Astrocyte (in vitro differentiated cells and primary cell): Measurements from ENCODE around the gene FMN1. TPM values are rescaled to one million over a fixed set of nuclear protein-coding genes. Genes with fewer than 3 reads are reported as not detected.

Experiments used
- DNase-seq: peaks from one replicate; pipeline ENCODE4 v3.0.0-alpha.2; 2010; ENCODE audit warnings: low read depth
- FAIRE-seq: peaks from 2 replicates; lab custom pipeline; 2011; peaks lifted over from hg19 to GRCh38; lab: Jason Lieb, UNC
- H2AFZ ChIP-seq: 2 replicates; pipeline ENCODE4 v1.6.0; 2012; ENCODE audit warnings: low read depth, low read length, inconsistent platforms
- H3K27ac ChIP-seq: 2 replicates; pipeline ENCODE4 v1.5.1; 2011; ENCODE audit warnings: low read depth, low read length, inconsistent platforms
- H3K27me3 ChIP-seq: 2 replicates; pipeline ENCODE4 v1.6.0; 2011; ENCODE audit warnings: low read length, inconsistent platforms; ENCODE audit not compliant: insufficient read depth
- H3K36me3 ChIP-seq: 2 replicates; pipeline ENCODE4 v1.5.1; 2011; ENCODE audit warnings: low read length, inconsistent platforms; ENCODE audit not compliant: insufficient read depth
- H3K4me1 ChIP-seq: 2 replicates; pipeline ENCODE4 v1.5.1; 2011; ENCODE audit warnings: low read length, inconsistent platforms; ENCODE audit not compliant: insufficient read depth
- H3K4me2 ChIP-seq: 2 replicates; pipeline ENCODE4 v1.6.0; 2012; ENCODE audit warnings: low read length, inconsistent platforms
- H3K4me3 ChIP-seq: 2 replicates; pipeline ENCODE4 v1.5.1; 2011; ENCODE audit warnings: low read depth, mild to moderate bottlenecking, low read length, inconsistent platforms; ENCODE audit not compliant: insufficient read depth
- H3K79me2 ChIP-seq: 2 replicates; pipeline ENCODE4 v1.6.0; 2012; ENCODE audit warnings: mild to moderate bottlenecking, low read length, inconsistent platforms; ENCODE audit not compliant: insufficient read depth
- H3K9ac ChIP-seq: 2 replicates; pipeline ENCODE4 v1.6.0; 2012; ENCODE audit warnings: mild to moderate bottlenecking, low read length, inconsistent platforms
- H3K9me3 ChIP-seq: 2 replicates; pipeline ENCODE4 v1.5.1; 2012; ENCODE audit warnings: low read depth, mild to moderate bottlenecking, low read length, inconsistent platforms; ENCODE audit not compliant: insufficient read depth
- H4K20me1 ChIP-seq: 2 replicates; pipeline ENCODE4 v1.6.0; 2012; ENCODE audit warnings: low read length, inconsistent platforms; ENCODE audit not compliant: insufficient read depth
- H3K27ac Mint-ChIP-seq: one replicate; pipeline ENCODE4 v1.8.0; 2021; ENCODE audit warnings: mild to moderate bottlenecking, mixed read lengths; ENCODE audit not compliant: unreplicated experiment
- H3K27me3 Mint-ChIP-seq: one replicate; pipeline ENCODE4 v1.8.0; 2021; ENCODE audit warnings: low read depth, mixed read lengths; ENCODE audit not compliant: unreplicated experiment
- H3K36me3 Mint-ChIP-seq: one replicate; pipeline ENCODE4 v1.8.0; 2021; ENCODE audit warnings: low read depth, mixed read lengths; ENCODE audit not compliant: unreplicated experiment
- H3K4me1 Mint-ChIP-seq: one replicate; pipeline ENCODE4 v1.8.0; 2021; ENCODE audit warnings: low read depth, mixed read lengths; ENCODE audit not compliant: unreplicated experiment
- H3K4me3 Mint-ChIP-seq: one replicate; pipeline ENCODE4 v1.8.0; 2021; ENCODE audit warnings: mild to moderate bottlenecking, moderate library complexity, mixed read lengths; ENCODE audit not compliant: unreplicated experiment
- H3K9me3 Mint-ChIP-seq: one replicate; pipeline ENCODE4 v1.8.0; 2021; ENCODE audit warnings: mild to moderate bottlenecking, mixed read lengths; ENCODE audit not compliant: unreplicated experiment
- EZH2 ChIP-seq: IDR thresholded peaks from 2 replicates; pipeline ENCODE4 v1.6.1; 2012; ENCODE audit warnings: mild to moderate bottlenecking, low read length, inconsistent platforms; ENCODE audit not compliant: insufficient read depth
- total RNA-seq: library from RNA; stranded (reverse); gene quantifications from 2 replicates; pipeline ENCODE4 v1.2.1, GENCODE V29; 2021
- TF ChIP-seq, protein P1 (sequence below): IDR thresholded peaks from 2 replicates; pipeline ENCODE4 v1.5.1; 2011; ENCODE audit warnings: low read depth, mild to moderate bottlenecking, inconsistent platforms, low read length, moderate library complexity; ENCODE audit not compliant: insufficient read depth

Gene FMN1
- total RNA-seq, 1 donor from 2014 or later, result 5.3 TPM

DNA sequence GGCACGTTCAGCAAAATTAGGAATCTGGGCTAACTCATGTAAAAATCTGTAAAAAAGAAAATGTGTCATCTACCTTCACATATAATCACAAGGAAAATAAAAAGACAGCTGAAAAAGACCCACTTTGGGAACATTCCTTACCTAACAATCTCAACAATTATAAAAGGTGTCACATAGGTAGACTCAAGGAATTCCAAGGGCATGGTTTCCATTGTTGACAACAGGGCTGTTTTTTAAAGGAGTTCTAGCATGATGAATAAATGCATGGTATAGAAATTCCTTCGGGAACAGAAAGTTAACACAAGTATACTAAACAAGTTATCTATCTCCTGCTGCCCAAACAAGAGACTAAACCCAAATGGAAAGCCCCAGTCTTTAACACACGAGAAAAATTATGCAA lies 292.5 kb downstream of the FMN1 start:
- no peaks in the 10 kb centered on the region for H3K27me3 Mint-ChIP-seq
- H3K27ac ChIP-seq, result no peak overlapping the region

GRCh38 chr15:32901192-32901591 lies 293.3 kb downstream of the FMN1 start:
- TF ChIP-seq, protein P1, sequence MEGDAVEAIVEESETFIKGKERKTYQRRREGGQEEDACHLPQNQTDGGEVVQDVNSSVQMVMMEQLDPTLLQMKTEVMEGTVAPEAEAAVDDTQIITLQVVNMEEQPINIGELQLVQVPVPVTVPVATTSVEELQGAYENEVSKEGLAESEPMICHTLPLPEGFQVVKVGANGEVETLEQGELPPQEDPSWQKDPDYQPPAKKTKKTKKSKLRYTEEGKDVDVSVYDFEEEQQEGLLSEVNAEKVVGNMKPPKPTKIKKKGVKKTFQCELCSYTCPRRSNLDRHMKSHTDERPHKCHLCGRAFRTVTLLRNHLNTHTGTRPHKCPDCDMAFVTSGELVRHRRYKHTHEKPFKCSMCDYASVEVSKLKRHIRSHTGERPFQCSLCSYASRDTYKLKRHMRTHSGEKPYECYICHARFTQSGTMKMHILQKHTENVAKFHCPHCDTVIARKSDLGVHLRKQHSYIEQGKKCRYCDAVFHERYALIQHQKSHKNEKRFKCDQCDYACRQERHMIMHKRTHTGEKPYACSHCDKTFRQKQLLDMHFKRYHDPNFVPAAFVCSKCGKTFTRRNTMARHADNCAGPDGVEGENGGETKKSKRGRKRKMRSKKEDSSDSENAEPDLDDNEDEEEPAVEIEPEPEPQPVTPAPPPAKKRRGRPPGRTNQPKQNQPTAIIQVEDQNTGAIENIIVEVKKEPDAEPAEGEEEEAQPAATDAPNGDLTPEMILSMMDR, result no peak
- no peak for TF ChIP-seq EZH2
- no peak overlapping the region for H3K4me3 Mint-ChIP-seq
- Histone ChIP-seq H3K9me3 (no peaks in the 10 kb centered on the region), H3K27me3 (no peaks in the 10 kb centered on the region), H3K4me3 (no peak overlapping the region), H3K79me2 (no peaks in the 10 kb centered on the region), H3K4me2 (no peak overlapping the region), H2AFZ (no peak overlapping the region), H3K4me1 (no peaks in the 10 kb centered on the region), H4K20me1 (no peaks in the 10 kb centered on the region), H3K9ac (no peak overlapping the region), H3K36me3 (no peaks in the 10 kb centered on the region), H3K27ac (no peak overlapping the region)
- H3K4me1 Mint-ChIP-seq, result peaks cover 11% of the 10 kb centered on the region
- H3K27ac Mint-ChIP-seq, result no peak overlapping the region
- H3K36me3 Mint-ChIP-seq, result no peaks in the 10 kb centered on the region
- FAIRE-seq (no peak), DNase-seq (no peak)
- H3K27me3 Mint-ChIP-seq, result no peaks in the 10 kb centered on the region
- no peaks in the 10 kb centered on the region for H3K9me3 Mint-ChIP-seq

More for the DNA sequence above, 292.5 kb downstream of the FMN1 start:
- H3K9me3 Mint-ChIP-seq, result no peaks in the 10 kb centered on the region
- DNase-seq (no peak), FAIRE-seq (no peak)
- H3K27ac Mint-ChIP-seq, result no peak overlapping the region
- H3K4me3 Mint-ChIP-seq, result no peak overlapping the region
- no peaks in the 10 kb centered on the region for H3K9me3 ChIP-seq
- H3K4me1 Mint-ChIP-seq, result peaks cover 11% of the 10 kb centered on the region
- H3K4me1 ChIP-seq, result no peaks in the 10 kb centered on the region
- H3K36me3 ChIP-seq, result no peaks in the 10 kb centered on the region
- H4K20me1 ChIP-seq, result no peaks in the 10 kb centered on the region
- H3K4me3 ChIP-seq, result no peak overlapping the region
- H3K79me2 ChIP-seq, result no peaks in the 10 kb centered on the region
- H3K36me3 Mint-ChIP-seq, result no peaks in the 10 kb centered on the region
- TF ChIP-seq EZH2, result no peak
- TF ChIP-seq, protein P1, result no peak
- no peak overlapping the region for H2AFZ ChIP-seq
- H3K4me2 ChIP-seq, result no peak overlapping the region
- no peaks in the 10 kb centered on the region for H3K27me3 ChIP-seq
- no peak overlapping the region for H3K9ac ChIP-seq

DNA sequence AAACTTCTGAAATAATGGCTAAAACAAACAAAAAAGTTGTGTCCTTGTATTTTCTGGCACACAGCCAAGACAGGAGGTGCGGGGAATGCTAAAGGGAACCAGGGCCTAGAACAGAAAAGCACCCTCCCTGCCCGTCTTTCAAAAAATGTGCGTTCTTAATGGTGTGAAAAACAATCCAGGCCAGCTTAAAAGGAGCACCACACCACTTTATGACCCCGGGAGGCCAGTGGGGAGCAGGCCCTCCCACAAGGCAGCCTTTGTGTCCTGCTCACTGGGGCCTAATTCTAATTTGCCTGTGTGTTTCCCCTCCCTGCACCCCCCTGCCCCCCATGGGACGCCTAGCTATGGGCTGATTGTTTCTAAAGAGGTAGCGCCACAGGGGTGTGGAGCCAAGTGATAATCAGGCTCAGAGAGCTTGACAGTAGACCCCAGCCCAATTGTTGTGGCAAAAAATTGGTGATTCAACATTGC lies 295.4 kb downstream of the FMN1 start:
- H3K9ac ChIP-seq, result no peak overlapping the region
- H3K9me3 ChIP-seq, result no peaks in the 10 kb centered on the region
- TF ChIP-seq, protein P1, result no peak
- no peak for TF ChIP-seq EZH2
- no peak for FAIRE-seq
- Mint-ChIP-seq H3K9me3 (no peaks in the 10 kb centered on the region), H3K27ac (peak overlapping the region; percentile 60), H3K4me1 (peaks cover 11% of the 10 kb centered on the region), H3K36me3 (peaks cover 2% of the 10 kb centered on the region), H3K4me3 (no peak overlapping the region), H3K27me3 (no peaks in the 10 kb centered on the region)
- no peak overlapping the region for H2AFZ ChIP-seq
- no peaks in the 10 kb centered on the region for H3K79me2 ChIP-seq
- no peaks in the 10 kb centered on the region for H4K20me1 ChIP-seq
- H3K4me3 ChIP-seq, result no peak overlapping the region
- no peaks in the 10 kb centered on the region for H3K4me1 ChIP-seq
- no peaks in the 10 kb centered on the region for H3K36me3 ChIP-seq
- no peak overlapping the region for H3K4me2 ChIP-seq
- DNase-seq, result no peak
- H3K27me3 ChIP-seq, result no peaks in the 10 kb centered on the region
- H3K27ac ChIP-seq, result no peak overlapping the region
